Neuronal stem cell (in vitro differentiated cells): ENCODE data around the gene THAP4.
"Not testable (repeated sequence)": the region's sequence is repeated elsewhere in the genome, so short reads cannot be mapped to it uniquely, and the experiment has no call there.

ENCODE experiments used
- DNase-seq: peaks from one replicate; pipeline ENCODE4 v3.0.0-alpha.2; 2013; ENCODE audit warnings: low spot score
- H2AFZ ChIP-seq: one replicate; pipeline ENCODE4 v1.6.1; 2013; ENCODE audit warnings: mild to moderate bottlenecking, low read length, inconsistent platforms
- H2AK5ac ChIP-seq: 2 replicates; pipeline ENCODE4 v1.6.1; 2013; ENCODE audit warnings: low read depth, mild to moderate bottlenecking, inconsistent platforms, low read length, moderate library complexity, mixed read lengths
- H2BK120ac ChIP-seq: 2 replicates; pipeline ENCODE4 v1.6.1; 2013; ENCODE audit warnings: low read depth, mild to moderate bottlenecking, inconsistent platforms, low read length, moderate library complexity, mixed read lengths
- H2BK12ac ChIP-seq: one replicate; pipeline ENCODE4 v1.6.1; 2013; ENCODE audit warnings: low read length, inconsistent platforms
- H2BK15ac ChIP-seq: 2 replicates; pipeline ENCODE4 v1.6.1; 2013; ENCODE audit warnings: mild to moderate bottlenecking, low read length, inconsistent platforms, mixed read lengths
- H2BK5ac ChIP-seq: one replicate; pipeline ENCODE4 v1.6.1; 2013; ENCODE audit warnings: inconsistent platforms, mild to moderate bottlenecking, low read length, moderate library complexity
- H3K14ac ChIP-seq: one replicate; pipeline ENCODE4 v1.6.1; 2013; ENCODE audit warnings: low read length, inconsistent platforms
- H3K18ac ChIP-seq: 2 replicates; pipeline ENCODE4 v1.6.1; 2013; ENCODE audit warnings: low read length, inconsistent platforms
- H3K23ac ChIP-seq: 2 replicates; pipeline ENCODE4 v1.6.1; 2013; ENCODE audit warnings: low read depth, mild to moderate bottlenecking, mixed read lengths, low read length, inconsistent platforms; ENCODE audit not compliant: poor library complexity
- H3K27ac ChIP-seq: replicated peaks from 3 replicates; pipeline ENCODE4 v1.5.1; 2013; ENCODE audit warnings: low read length, inconsistent platforms
- H3K27me3 ChIP-seq, 3 experiments: 2 replicates each; pipeline ENCODE4 v1.6.1; 2013; ENCODE audit warnings: low read length in 3 of 3, mild to moderate bottlenecking in 2 of 3, inconsistent platforms in 1 of 3, low read depth in 1 of 3, mixed read lengths in 1 of 3, moderate library complexity in 1 of 3; ENCODE audit not compliant: control insufficient read depth in 3 of 3, insufficient read depth in 3 of 3
- H3K36me3 ChIP-seq, 2 donors: replicated peaks in 1 of 2; 2 replicates each; pipeline ENCODE4 v1.6.1; 2013; ENCODE audit warnings: low read length in 2 of 2; ENCODE audit not compliant: control insufficient read depth in 2 of 2, insufficient read depth in 2 of 2
- H3K4ac ChIP-seq: 2 replicates; pipeline ENCODE4 v1.6.1; 2013; ENCODE audit warnings: inconsistent platforms, mild to moderate bottlenecking, low read length, moderate library complexity
- H3K4me1 ChIP-seq, 2 donors: 1 replicate in 1 of 2; 2 replicates in 1 of 2; pipeline ENCODE4 v1.6.1; 2013; ENCODE audit warnings: low read length in 2 of 2, low read depth in 1 of 2; ENCODE audit not compliant: control insufficient read depth in 2 of 2, insufficient read depth in 1 of 2
- H3K4me2 ChIP-seq: one replicate; pipeline ENCODE4 v1.6.1; 2013; ENCODE audit warnings: mild to moderate bottlenecking, low read length, inconsistent platforms; ENCODE audit not compliant: insufficient read depth, poor library complexity, severe bottlenecking
- H3K4me3 ChIP-seq, 2 donors: 2 replicates each; pipeline ENCODE4 v1.5.1; 2013; ENCODE audit warnings: low read length in 2 of 2, mild to moderate bottlenecking in 2 of 2, inconsistent platforms in 1 of 2, moderate library complexity in 1 of 2
- H3K79me1 ChIP-seq: one replicate; pipeline ENCODE4 v1.6.1; 2013; ENCODE audit warnings: low read depth, mild to moderate bottlenecking, inconsistent platforms, low read length, moderate library complexity
- H3K9ac ChIP-seq: one replicate; pipeline ENCODE4 v1.6.1; 2013; ENCODE audit warnings: mild to moderate bottlenecking, low read depth, low read length, inconsistent platforms; ENCODE audit not compliant: poor library complexity
- H3K9me3 ChIP-seq, 2 donors: replicated peaks in 1 of 2; 2 replicates each; pipeline versions ENCODE3 to v1.6.1; 2013; ENCODE audit warnings: low read length in 2 of 2, mild to moderate bottlenecking in 2 of 2, inconsistent platforms in 1 of 2, low read depth in 1 of 2, mixed read lengths in 1 of 2, moderate library complexity in 1 of 2; ENCODE audit not compliant: control insufficient read depth in 2 of 2, insufficient read depth in 1 of 2
- H4K8ac ChIP-seq: one replicate; pipeline ENCODE4 v1.6.1; 2013; ENCODE audit warnings: low read depth, mild to moderate bottlenecking, inconsistent platforms, low read length, moderate library complexity
- H4K91ac ChIP-seq: one replicate; pipeline ENCODE4 v1.6.1; 2013; ENCODE audit warnings: low read length, low read depth, mild to moderate bottlenecking, inconsistent platforms; ENCODE audit not compliant: poor library complexity
- whole genome bisulfite sequencing, 2 donors: extraction: QIAGEN DNeasy Blood & Tissue Kit; methylation state at CpG; one replicate each; pipeline ENCODE4 v1.1.7; 2013; ENCODE audit warnings: missing lambda C conversion rate in 2 of 2, mixed read lengths in 1 of 2; ENCODE audit not compliant: insufficient read length in 2 of 2, insufficient replicate concordance in 1 of 2; ENCODE audit errors: extremely low coverage in 2 of 2; 5-methylcytosine and 5-hydroxymethylcytosine counted together

The THAP4 gene

DNA sequence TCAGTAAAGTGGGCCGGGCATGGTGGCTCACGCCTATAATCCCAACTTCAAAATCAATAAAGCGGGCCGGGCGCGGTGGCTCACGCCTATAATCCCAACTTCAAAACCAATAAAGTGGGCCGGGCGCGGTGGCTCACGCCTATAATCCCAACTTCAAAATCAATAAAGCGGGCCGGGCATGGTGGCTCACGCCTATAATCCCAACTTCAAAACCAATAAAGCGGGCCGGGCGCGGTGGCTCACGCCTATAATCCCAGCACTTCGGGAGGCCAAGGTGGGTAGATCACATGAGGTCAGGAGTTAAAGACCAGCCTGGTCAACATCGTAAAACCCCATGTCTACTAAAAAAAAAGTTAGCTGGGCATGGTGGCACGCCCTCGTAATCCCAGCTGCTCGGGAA, 25.8 kb upstream of the THAP4 start:
- WGBS, 2 donors: no CpG with 5 or more reads among the region's 24 CpGs
- not testable (repeated sequence) for H3K27me3 ChIP-seq, H3K27ac ChIP-seq, H3K9ac ChIP-seq, H3K4me2 ChIP-seq, H2BK120ac ChIP-seq, H2BK5ac ChIP-seq, H3K79me1 ChIP-seq, H3K23ac ChIP-seq, H4K91ac ChIP-seq, H3K18ac ChIP-seq, H3K4me3 ChIP-seq, H2BK12ac ChIP-seq, H2AFZ ChIP-seq, H3K14ac ChIP-seq, H3K9me3 ChIP-seq, DNase-seq, H2BK15ac ChIP-seq, H3K4ac ChIP-seq, H4K8ac ChIP-seq, H2AK5ac ChIP-seq
- H3K36me3 ChIP-seq: peaks cover 23 to 56% of the 10 kb centered on the region in 2 donors
- H3K4me1 ChIP-seq: peaks cover 10 to 19% of the 10 kb centered on the region in 2 donors

DNA sequence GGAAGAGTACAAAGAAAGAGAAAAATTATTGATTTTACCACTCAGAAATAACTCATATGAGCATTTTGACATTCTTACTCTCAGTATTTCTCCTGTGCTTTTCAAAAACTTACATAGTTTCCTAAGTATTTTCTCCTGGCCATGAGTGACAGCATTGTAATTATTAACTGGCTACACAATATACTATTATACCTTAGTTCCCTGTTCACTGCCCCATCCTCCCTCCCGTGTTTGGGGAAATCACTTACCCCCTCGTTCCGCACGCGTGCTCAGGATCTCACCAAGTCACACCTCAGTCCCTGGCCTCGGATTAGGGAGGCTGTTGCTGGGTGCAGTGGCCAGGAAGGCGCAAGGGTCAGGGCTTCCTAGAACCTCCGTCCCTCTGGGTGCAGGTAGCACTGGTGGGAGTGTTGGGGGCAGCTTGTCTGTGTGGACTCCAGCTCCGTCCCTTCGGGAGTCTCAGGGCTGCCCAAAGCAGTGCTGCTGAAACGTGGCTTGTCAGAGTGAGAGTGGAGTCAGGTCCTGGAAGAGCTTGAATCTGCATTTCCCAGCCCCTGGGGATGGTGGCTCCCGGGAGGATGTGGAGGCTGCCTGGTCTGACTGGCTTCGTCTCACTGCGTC, 23.7 kb upstream of the THAP4 start:
- no peak overlapping the region for H3K14ac ChIP-seq

DNA sequence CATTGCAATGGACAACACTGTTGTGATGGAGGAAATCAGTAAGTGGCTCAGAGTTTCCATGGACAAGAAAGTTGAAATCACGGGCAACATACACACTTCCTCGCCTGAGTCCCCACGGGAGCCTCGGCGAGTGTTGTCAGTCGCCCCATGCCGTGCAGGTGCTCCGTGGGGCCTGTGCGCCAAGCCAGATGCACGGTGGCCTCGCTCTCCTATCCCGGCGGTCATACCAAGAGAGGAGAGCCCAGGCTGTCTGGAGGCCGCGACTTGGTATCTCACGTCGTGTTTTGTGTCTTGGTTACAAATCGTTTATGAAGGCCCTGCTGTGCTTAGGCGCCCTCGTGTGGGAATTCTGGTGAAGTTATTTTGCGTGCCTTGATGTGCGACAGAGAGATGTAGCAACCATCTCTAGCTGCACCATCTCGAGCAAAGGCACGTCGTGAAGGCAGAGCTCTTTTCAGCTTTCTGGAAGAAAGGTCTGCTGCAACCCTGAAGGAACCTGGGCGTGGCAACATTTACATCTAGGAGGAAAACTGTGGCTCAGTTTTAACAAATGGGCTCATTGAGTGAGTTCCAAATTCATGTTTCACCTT, 22.3 kb upstream of the THAP4 start:
- Histone ChIP-seq H3K4me2 (no peak overlapping the region), H3K27ac (no peak overlapping the region), H3K9me3 (no peaks in the 10 kb centered on the region), H2BK120ac (no peak overlapping the region), H2BK15ac (no peak overlapping the region), H2BK12ac (no peak overlapping the region), H3K79me1 (peaks cover 5% of the 10 kb centered on the region), H3K23ac (no peak overlapping the region), H3K27me3 (no peaks in the 10 kb centered on the region), H2AFZ (no peak overlapping the region), H4K8ac (no peak overlapping the region), H4K91ac (no peak overlapping the region), H3K9ac (no peak overlapping the region), H3K14ac (no peak overlapping the region), H3K18ac (no peak overlapping the region), H2AK5ac (no peak overlapping the region), H3K4ac (no peak overlapping the region), H3K4me3 (no peak overlapping the region), H2BK5ac (no peak overlapping the region), H3K4me1 (no peaks in the 10 kb centered on the region), H3K36me3 (peaks cover 37 to 77% of the 10 kb centered on the region in 2 donors)
- DNase-seq: peak; percentile 39
- no CpG with 5 or more reads among the region's 26 CpGs for WGBS, 2 donors

More for the DNA sequence above, 23.7 kb upstream of the THAP4 start:
- no CpG with 5 or more reads among the region's 14 CpGs for WGBS, 2 donors
- no peak overlapping the region for H3K18ac ChIP-seq
- H3K4me1 ChIP-seq: peaks cover 3 to 6% of the 10 kb centered on the region in 2 donors
- no peaks in the 10 kb centered on the region for H3K9me3 ChIP-seq
- no peak overlapping the region for H2AFZ ChIP-seq
- no peak overlapping the region for H4K8ac ChIP-seq
- no peak overlapping the region for H2BK5ac ChIP-seq
- H3K9ac ChIP-seq: no peak overlapping the region
- H3K23ac ChIP-seq: no peak overlapping the region
- H2BK120ac ChIP-seq: no peak overlapping the region
- H3K4ac ChIP-seq: no peak overlapping the region
- H3K4me2 ChIP-seq: no peak overlapping the region
- H2BK15ac ChIP-seq: no peak overlapping the region
- H3K4me3 ChIP-seq: no peak overlapping the region
- H4K91ac ChIP-seq: no peak overlapping the region
- peaks cover 26 to 62% of the 10 kb centered on the region in 2 donors for H3K36me3 ChIP-seq
- peaks cover 2% of the 10 kb centered on the region for H3K79me1 ChIP-seq
- no peak for DNase-seq
- H2BK12ac ChIP-seq: no peak overlapping the region
- no peak overlapping the region for H2AK5ac ChIP-seq
- no peaks in the 10 kb centered on the region for H3K27me3 ChIP-seq
- H3K27ac ChIP-seq: no peak overlapping the region

DNA sequence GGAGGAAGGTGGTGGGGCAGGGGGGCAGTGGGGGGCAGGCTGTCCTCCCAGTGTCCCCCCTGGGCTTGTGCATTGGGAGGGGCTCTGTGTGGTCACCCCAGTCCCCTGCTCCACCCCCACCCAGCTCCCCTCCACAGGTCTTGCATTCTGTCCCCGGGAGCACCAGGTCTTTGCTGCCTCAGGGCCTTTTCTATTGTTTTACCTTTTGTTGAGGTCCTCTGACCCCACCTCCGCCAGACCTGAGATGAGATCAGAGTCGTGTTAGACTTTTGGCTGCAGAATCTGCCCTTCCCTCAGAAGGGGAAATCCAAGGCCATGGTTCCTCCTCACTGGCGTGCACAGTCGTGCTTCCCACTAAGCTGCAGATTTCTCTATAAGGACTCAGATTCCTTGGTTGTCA, 21.3 kb upstream of the THAP4 start:
- no CpG with 5 or more reads among the region's 5 CpGs for WGBS, 2 donors
- Histone ChIP-seq H3K18ac (no peak overlapping the region), H4K8ac (no peak overlapping the region), H2AK5ac (no peak overlapping the region), H3K14ac (no peak overlapping the region), H3K27me3 (no peaks in the 10 kb centered on the region), H3K79me1 (peaks cover 5% of the 10 kb centered on the region), H3K4me1 (no peaks in the 10 kb centered on the region), H2AFZ (no peak overlapping the region), H3K9ac (no peak overlapping the region), H3K4ac (no peak overlapping the region), H3K23ac (no peak overlapping the region), H3K9me3 (no peaks in the 10 kb centered on the region), H2BK120ac (no peak overlapping the region), H3K4me2 (no peak overlapping the region), H3K4me3 (peak overlapping the region in 1 of 2 donors; percentile 36), H2BK5ac (no peak overlapping the region), H3K27ac (no peak overlapping the region), H4K91ac (no peak overlapping the region), H2BK12ac (no peak overlapping the region), H2BK15ac (no peak overlapping the region), H3K36me3 (peaks cover 40 to 84% of the 10 kb centered on the region in 2 donors)
- no peak for DNase-seq
